ENCODE results near the gene AJAP1.

GRCh38 chr1:4736254-4736653 lies 81.8 kb downstream of the AJAP1 start:
- TF ChIP-seq, protein P1, sequence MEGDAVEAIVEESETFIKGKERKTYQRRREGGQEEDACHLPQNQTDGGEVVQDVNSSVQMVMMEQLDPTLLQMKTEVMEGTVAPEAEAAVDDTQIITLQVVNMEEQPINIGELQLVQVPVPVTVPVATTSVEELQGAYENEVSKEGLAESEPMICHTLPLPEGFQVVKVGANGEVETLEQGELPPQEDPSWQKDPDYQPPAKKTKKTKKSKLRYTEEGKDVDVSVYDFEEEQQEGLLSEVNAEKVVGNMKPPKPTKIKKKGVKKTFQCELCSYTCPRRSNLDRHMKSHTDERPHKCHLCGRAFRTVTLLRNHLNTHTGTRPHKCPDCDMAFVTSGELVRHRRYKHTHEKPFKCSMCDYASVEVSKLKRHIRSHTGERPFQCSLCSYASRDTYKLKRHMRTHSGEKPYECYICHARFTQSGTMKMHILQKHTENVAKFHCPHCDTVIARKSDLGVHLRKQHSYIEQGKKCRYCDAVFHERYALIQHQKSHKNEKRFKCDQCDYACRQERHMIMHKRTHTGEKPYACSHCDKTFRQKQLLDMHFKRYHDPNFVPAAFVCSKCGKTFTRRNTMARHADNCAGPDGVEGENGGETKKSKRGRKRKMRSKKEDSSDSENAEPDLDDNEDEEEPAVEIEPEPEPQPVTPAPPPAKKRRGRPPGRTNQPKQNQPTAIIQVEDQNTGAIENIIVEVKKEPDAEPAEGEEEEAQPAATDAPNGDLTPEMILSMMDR (IDR thresholded peaks at IDR 0.05), result no peak
- no peak for TF ChIP-seq POLR2AphosphoS5 (IDR thresholded peaks at IDR 0.05)
- TF ChIP-seq EP300 (IDR thresholded peaks at IDR 0.05), result no peak
- no peak for TF ChIP-seq POLR2A (IDR thresholded peaks at IDR 0.05)
